HepG2 (cell line): Measurements from ENCODE around the gene TUBA4B. TPM values are rescaled to one million over a fixed set of nuclear protein-coding genes. Genes with fewer than 3 reads are reported as not detected.

ENCODE experiments used
- FOXM1 ChIP-seq: sonication (generic); formaldehyde crosslinking; IDR thresholded peaks from 2 replicates; pipeline ENCODE4 v1.5.0; 2020; ENCODE audit warnings: missing genetic modification reagents
- KLF13 ChIP-seq: sonication (generic); formaldehyde crosslinking; IDR thresholded peaks from 2 replicates; pipeline ENCODE4 v1.4.0; 2020; ENCODE audit warnings: mild to moderate bottlenecking, missing genetic modification reagents
- MIER3 ChIP-seq: IDR thresholded peaks from 2 replicates; pipeline ENCODE4 v1.6.1; 2016; ENCODE audit warnings: missing compliant biosample characterization, borderline replicate concordance
- PBX3 ChIP-seq: sonication (generic); formaldehyde crosslinking; IDR thresholded peaks from 2 replicates; pipeline ENCODE4 v1.8.1; 2023; ENCODE audit warnings: missing genetic modification reagents, inconsistent platforms, borderline replicate concordance
- TSC22D2 ChIP-seq: sonication (generic); formaldehyde crosslinking; IDR thresholded peaks from 2 replicates; pipeline ENCODE4 v1.5.1; 2020; ENCODE audit warnings: missing genetic modification reagents, mild to moderate bottlenecking, borderline replicate concordance
- ZBTB42 ChIP-seq: sonication (generic); formaldehyde crosslinking; IDR thresholded peaks from 2 replicates; pipeline ENCODE4 v1.5.0; 2020; ENCODE audit warnings: mild to moderate bottlenecking, missing genetic modification reagents
- ZNF10 ChIP-seq: sonication (generic); formaldehyde crosslinking; IDR thresholded peaks from 2 replicates; pipeline ENCODE4 v1.4.0; 2020; ENCODE audit warnings: mild to moderate bottlenecking, low read depth, missing genetic modification reagents, borderline replicate concordance
- ZNF333 ChIP-seq: sonication (generic); formaldehyde crosslinking; IDR thresholded peaks from 2 replicates; pipeline ENCODE4 v1.4.0; 2020; ENCODE audit warnings: mild to moderate bottlenecking, missing genetic modification reagents, borderline replicate concordance
- ZNF589 ChIP-seq: sonication (generic); formaldehyde crosslinking; conservative IDR thresholded peaks from 2 replicates; pipeline ENCODE4 v1.8.0; 2022; ENCODE audit warnings: mild to moderate bottlenecking, moderate library complexity, missing genetic modification reagents
- ZNF670 ChIP-seq: sonication (generic); formaldehyde crosslinking; IDR thresholded peaks from 2 replicates; pipeline ENCODE4 v1.8.0; 2022; ENCODE audit warnings: mild to moderate bottlenecking, missing genetic modification reagents, borderline replicate concordance
- ZSCAN22 ChIP-seq: sonication (generic); formaldehyde crosslinking; IDR thresholded peaks from 2 replicates; pipeline ENCODE4 v1.4.0; 2020; ENCODE audit warnings: mild to moderate bottlenecking, missing genetic modification reagents
- ZSCAN25 ChIP-seq: sonication (generic); formaldehyde crosslinking; IDR thresholded peaks from 2 replicates; pipeline ENCODE4 v1.8.0; 2022; ENCODE audit warnings: mild to moderate bottlenecking, missing genetic modification reagents
- polyA plus RNA-seq, 8 experiments: library from polyadenylated mRNA; depleted of rRNA in 3 of 8; stranded (reverse) in 7 of 8; unstranded in 1 of 8; fragments of >200 nt; fragmentation: Illumina TruSeq in 4 of 8; extraction: Trizol in 4 of 8; gene quantifications; 2 replicates each; pipeline versions ENCODE4 v1.2.1 to v1.2.3, GENCODE V29; 2011 to 2016; ENCODE audit warnings: low read depth in 4 of 8, missing spikeins in 1 of 8, mixed read lengths in 1 of 8; ENCODE audit not compliant: insufficient read depth in 1 of 8
- total RNA-seq, 5 experiments: library from RNA; depleted of rRNA; stranded (reverse); fragments of >200 nt; fragmentation: Illumina TruSeq; extraction: Trizol; gene quantifications; 2 replicates each; pipeline ENCODE4 v1.2.3, GENCODE V29; 2016; ENCODE audit warnings: low read depth in 1 of 5
- TF ChIP-seq, protein P1 (sequence below): sonication (generic); formaldehyde crosslinking; IDR thresholded peaks from 2 replicates; pipeline ENCODE4 v1.5.0; 2020; ENCODE audit warnings: mild to moderate bottlenecking, low read depth, missing genetic modification reagents, borderline replicate concordance
- TF ChIP-seq, protein P2 (sequence below): sonication (generic); formaldehyde crosslinking; IDR thresholded peaks from 2 replicates; pipeline ENCODE4 v1.5.1; 2020; ENCODE audit warnings: mild to moderate bottlenecking, missing genetic modification reagents, moderate library complexity
- TF ChIP-seq, protein P3 (sequence below): sonication (generic); formaldehyde crosslinking; IDR thresholded peaks from 2 replicates; pipeline ENCODE4 v1.4.0; 2020; ENCODE audit warnings: missing genetic modification reagents
- TF ChIP-seq, protein P4 (sequence below): sonication (generic); formaldehyde crosslinking; IDR thresholded peaks from 2 replicates; pipeline ENCODE4 v1.8.1; 2023; ENCODE audit warnings: mild to moderate bottlenecking, missing genetic modification reagents, borderline replicate concordance
- TF ChIP-seq, protein P5 (sequence below): IDR thresholded peaks from 2 replicates; pipeline ENCODE4 v1.6.1; 2018; ENCODE audit warnings: missing genetic modification reagents, mild to moderate bottlenecking, missing compliant biosample characterization

TUBA4B gene
- total and polyA plus RNA-seq, 2 of the 13 experiments (the other 11 are each of a cell fraction or from before 2014, with no cell fraction given): 0.18 to 0.22 TPM

DNA sequence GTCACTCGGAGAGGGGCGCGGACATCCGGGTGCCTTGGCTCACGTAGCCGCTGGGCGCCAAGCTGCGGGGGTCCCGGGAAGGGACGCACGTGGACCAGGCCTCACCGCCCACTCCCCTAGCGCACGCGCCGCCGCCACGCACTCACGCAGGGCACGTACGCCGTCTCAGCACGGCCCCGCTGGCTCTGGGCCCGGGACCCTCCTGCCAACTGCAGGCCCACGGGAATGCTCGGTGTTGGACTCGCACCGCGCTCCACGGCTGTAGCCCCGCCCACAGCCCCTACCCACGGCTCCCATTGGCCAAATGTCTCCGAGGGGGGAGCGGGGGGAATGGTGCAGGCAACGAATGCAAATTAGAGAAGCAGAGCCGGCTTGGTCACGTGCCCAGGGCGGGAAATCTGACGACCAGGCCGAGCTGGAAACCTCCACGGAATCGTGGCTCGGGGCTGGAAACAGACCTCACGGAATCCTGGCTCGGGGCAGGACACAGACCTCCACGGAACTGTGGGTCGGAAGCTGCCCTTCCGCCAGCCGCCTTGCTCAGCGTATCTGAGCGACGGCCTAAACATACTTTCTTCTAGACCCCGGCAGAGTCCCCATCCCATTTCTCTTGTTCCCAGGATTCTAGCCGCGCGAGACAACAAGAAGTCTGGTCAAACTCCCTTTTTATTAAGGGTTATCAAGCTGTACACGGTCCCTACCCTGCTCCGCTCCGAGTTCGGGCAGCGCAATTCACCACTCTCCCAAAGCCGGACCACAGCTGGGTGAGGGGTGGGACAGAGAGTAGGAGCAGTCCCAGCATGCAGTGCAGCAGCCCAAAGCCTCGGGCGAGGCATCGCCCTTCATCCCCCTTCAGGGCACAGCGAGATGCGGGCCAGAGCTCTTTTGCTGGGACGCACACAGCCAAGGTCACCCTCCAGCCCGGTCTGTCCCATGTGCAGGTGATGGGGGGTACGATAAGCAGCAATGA, 34.0 kb upstream of the TUBA4B start, which contains the start of gene ABCB6 (continued):
- TF ChIP-seq, protein P1, sequence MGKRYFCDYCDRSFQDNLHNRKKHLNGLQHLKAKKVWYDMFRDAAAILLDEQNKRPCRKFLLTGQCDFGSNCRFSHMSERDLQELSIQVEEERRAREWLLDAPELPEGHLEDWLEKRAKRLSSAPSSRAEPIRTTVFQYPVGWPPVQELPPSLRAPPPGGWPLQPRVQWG (CRISPR knock-in tag): no peak
- TF ChIP-seq ZNF670 (CRISPR knock-in tag) (no peak), FOXM1 (CRISPR knock-in tag) (0 out of 2 replicates have a peak, but pooled peaks have one; percentile 12), ZNF333 (CRISPR knock-in tag) (peak; percentile 95), ZSCAN25 (CRISPR knock-in tag) (no peak), ZNF10 (CRISPR knock-in tag) (peak; percentile 59; the same call in 1 of the 2 replicates), MIER3 (CRISPR knock-in tag) (peak; percentile 48; the same call in 1 of the 2 replicates), PBX3 (CRISPR knock-in tag) (no peak; the same call in 1 of the 2 replicates), ZSCAN22 (no peak; the same call in 1 of the 2 replicates), ZNF589 (CRISPR knock-in tag) (peak; percentile 92), ZBTB42 (CRISPR knock-in tag) (peak; percentile 49), TSC22D2 (CRISPR knock-in tag) (peak; percentile 84; the same call in 1 of the 2 replicates), KLF13 (CRISPR knock-in tag) (peak; percentile 73)
- TF ChIP-seq, protein P2, sequence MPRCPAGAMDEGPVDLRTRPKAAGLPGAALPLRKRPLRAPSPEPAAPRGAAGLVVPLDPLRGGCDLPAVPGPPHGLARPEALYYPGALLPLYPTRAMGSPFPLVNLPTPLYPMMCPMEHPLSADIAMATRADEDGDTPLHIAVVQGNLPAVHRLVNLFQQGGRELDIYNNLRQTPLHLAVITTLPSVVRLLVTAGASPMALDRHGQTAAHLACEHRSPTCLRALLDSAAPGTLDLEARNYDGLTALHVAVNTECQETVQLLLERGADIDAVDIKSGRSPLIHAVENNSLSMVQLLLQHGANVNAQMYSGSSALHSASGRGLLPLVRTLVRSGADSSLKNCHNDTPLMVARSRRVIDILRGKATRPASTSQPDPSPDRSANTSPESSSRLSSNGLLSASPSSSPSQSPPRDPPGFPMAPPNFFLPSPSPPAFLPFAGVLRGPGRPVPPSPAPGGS: peak; percentile 94; the same call in 1 of the 2 replicates
- TF ChIP-seq, protein P3, sequence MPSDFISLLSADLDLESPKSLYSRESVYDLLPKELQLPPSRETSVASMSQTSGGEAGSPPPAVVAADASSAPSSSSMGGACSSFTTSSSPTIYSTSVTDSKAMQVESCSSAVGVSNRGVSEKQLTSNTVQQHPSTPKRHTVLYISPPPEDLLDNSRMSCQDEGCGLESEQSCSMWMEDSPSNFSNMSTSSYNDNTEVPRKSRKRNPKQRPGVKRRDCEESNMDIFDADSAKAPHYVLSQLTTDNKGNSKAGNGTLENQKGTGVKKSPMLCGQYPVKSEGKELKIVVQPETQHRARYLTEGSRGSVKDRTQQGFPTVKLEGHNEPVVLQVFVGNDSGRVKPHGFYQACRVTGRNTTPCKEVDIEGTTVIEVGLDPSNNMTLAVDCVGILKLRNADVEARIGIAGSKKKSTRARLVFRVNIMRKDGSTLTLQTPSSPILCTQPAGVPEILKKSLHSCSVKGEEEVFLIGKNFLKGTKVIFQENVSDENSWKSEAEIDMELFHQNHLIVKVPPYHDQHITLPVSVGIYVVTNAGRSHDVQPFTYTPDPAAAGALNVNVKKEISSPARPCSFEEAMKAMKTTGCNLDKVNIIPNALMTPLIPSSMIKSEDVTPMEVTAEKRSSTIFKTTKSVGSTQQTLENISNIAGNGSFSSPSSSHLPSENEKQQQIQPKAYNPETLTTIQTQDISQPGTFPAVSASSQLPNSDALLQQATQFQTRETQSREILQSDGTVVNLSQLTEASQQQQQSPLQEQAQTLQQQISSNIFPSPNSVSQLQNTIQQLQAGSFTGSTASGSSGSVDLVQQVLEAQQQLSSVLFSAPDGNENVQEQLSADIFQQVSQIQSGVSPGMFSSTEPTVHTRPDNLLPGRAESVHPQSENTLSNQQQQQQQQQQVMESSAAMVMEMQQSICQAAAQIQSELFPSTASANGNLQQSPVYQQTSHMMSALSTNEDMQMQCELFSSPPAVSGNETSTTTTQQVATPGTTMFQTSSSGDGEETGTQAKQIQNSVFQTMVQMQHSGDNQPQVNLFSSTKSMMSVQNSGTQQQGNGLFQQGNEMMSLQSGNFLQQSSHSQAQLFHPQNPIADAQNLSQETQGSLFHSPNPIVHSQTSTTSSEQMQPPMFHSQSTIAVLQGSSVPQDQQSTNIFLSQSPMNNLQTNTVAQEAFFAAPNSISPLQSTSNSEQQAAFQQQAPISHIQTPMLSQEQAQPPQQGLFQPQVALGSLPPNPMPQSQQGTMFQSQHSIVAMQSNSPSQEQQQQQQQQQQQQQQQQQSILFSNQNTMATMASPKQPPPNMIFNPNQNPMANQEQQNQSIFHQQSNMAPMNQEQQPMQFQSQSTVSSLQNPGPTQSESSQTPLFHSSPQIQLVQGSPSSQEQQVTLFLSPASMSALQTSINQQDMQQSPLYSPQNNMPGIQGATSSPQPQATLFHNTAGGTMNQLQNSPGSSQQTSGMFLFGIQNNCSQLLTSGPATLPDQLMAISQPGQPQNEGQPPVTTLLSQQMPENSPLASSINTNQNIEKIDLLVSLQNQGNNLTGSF: peak; percentile 75
- TF ChIP-seq, protein P4, sequence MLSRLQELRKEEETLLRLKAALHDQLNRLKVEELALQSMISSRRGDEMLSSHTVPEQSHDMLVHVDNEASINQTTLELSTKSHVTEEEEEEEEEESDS (CRISPR knock-in tag): peak; percentile 51
- TF ChIP-seq, protein P5, sequence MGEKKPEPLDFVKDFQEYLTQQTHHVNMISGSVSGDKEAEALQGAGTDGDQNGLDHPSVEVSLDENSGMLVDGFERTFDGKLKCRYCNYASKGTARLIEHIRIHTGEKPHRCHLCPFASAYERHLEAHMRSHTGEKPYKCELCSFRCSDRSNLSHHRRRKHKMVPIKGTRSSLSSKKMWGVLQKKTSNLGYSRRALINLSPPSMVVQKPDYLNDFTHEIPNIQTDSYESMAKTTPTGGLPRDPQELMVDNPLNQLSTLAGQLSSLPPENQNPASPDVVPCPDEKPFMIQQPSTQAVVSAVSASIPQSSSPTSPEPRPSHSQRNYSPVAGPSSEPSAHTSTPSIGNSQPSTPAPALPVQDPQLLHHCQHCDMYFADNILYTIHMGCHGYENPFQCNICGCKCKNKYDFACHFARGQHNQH (CRISPR knock-in tag): peak; percentile 94
